Activated T-helper 17 cell treated with anti-CD3 and anti-CD28 coated beads, Interleukin-2, amount 50 U/mL, for 72 hours (primary cell): ENCODE measurements around the gene RTL5. TPM values are rescaled to one million over a fixed set of nuclear protein-coding genes. Genes with fewer than 3 reads are reported as not detected.
A peak's percentile ranks its signal among the peaks of the same experiment; 100 is the strongest.
"Not testable (repeated sequence)": the region's sequence is repeated elsewhere in the genome, so short reads cannot be mapped to it uniquely, and the experiment has no call there.

Source experiments
- ATAC-seq: fragments of 150-1000 bp; cut with Tn5 transposase; replicated peaks from 2 replicates; pipeline ENCODE4 v1.10.0; 2021; ENCODE audit warnings: mild to moderate bottlenecking, moderate library complexity
- H3K27ac Mint-ChIP-seq: one replicate; pipeline ENCODE4 v1.8.0; 2022; ENCODE audit warnings: mixed read lengths
- H3K27me3 Mint-ChIP-seq: one replicate; pipeline ENCODE4 v1.8.0; 2022; ENCODE audit warnings: mixed read lengths
- H3K36me3 Mint-ChIP-seq: one replicate; pipeline ENCODE4 v1.8.0; 2022; ENCODE audit warnings: low read depth, mild to moderate bottlenecking, mixed read lengths
- H3K4me1 Mint-ChIP-seq: one replicate; pipeline ENCODE4 v1.8.0; 2022; ENCODE audit warnings: mixed read lengths
- H3K4me3 Mint-ChIP-seq: one replicate; pipeline ENCODE4 v1.8.0; 2022; ENCODE audit warnings: mild to moderate bottlenecking, mixed read lengths
- H3K9me3 Mint-ChIP-seq: one replicate; pipeline ENCODE4 v1.8.0; 2022; ENCODE audit warnings: mixed read lengths
- total RNA-seq, 2 donors: library from RNA; stranded (reverse); gene quantifications; one replicate each; pipeline ENCODE4 v1.2.3, GENCODE V29; 2022

The RTL5 gene
- total RNA-seq: 1 to 10 TPM in 1 of 2 donors, under 1 TPM in 1; 0.45 to 1.0 TPM

DNA sequence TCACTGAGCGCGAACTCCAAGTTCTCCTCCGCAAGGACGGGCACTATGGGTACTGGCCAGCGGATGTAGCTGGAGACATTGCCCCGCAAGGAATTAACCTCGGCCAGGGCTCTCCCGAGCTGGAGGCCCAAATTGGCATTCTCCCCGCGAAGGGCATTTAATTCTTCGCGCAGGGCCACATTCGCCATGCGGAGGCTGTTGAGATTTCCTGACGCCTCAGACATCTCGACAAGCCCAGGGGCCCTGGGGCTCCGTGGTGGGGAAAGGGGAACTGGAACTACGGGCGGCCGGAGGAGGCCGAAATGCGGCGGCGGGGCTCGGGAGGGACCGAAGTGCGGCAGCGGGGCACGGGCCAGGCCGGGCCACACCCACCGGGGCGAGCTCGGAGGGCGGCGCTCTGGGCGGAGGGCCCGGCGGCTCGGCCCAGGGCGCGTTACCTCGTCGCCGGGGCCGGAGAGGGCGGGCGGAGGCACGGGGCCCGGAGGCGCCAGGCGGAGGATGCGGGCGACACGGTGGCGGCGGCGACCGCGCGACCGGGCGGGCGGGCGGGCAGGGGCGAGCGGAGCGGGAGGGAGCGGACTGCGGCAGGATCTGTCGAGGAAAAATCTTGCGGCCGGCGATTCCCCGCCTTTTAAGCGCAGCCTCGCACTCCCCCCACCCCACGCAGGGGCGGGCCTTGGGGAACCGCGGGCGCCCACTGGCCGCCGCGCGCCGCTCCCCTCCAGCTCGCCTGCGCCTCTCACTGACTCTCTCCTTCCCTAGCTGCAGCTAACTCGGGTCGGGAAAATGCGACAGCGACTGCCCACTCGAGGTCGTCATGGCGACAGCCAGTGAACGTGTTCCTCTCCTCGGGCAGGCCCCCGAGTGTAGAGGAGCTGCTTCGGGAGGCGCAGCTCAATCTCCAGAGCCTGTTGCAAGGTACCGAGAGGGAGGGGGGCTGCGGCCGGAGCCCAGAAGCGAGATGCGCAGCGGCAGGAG is at the start of gene RTL5:
RTL5 (minus strand) TSS at position 599 of the 978 bp plus-strand sequence.
- peaks cover 3% of the 10 kb centered on the region for H3K27me3 Mint-ChIP-seq
- no peak within 1 kb of the TSS for H3K27ac Mint-ChIP-seq
- no peaks in the 10 kb centered on the region for H3K9me3 Mint-ChIP-seq
- peak within 1 kb of the TSS; percentile 75 for H3K4me3 Mint-ChIP-seq
- H3K36me3 Mint-ChIP-seq: no peaks in the 10 kb centered on the region
- ATAC-seq: peak; percentile 80
- no peaks in the 10 kb centered on the region for H3K4me1 Mint-ChIP-seq

DNA sequence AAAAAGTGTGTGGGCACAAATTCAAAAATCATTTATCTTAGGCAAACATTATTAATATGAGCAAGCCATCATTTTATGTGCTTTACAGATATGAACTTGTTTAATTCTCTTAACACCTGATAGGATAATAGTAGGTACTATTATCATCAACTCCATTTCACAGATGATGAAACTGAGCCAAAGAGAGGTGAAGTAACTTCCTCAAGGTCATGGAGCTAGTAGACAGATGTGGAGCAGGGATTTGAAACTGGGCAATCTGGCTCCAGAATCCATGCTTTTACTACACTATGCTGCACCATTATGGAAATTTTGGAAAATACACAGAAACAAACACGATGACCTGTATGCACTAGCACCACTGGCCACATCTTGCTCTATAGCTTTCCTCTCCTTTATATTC is 48.8 kb upstream of the RTL5 start:
- no peak for ATAC-seq
- Mint-ChIP-seq H3K4me3 (no peak overlapping the region), H3K27me3 (no peaks in the 10 kb centered on the region), H3K9me3 (no peaks in the 10 kb centered on the region), H3K36me3 (peaks cover under 1% of the 10 kb centered on the region), H3K27ac (no peak overlapping the region), H3K4me1 (peaks cover 5% of the 10 kb centered on the region)

DNA sequence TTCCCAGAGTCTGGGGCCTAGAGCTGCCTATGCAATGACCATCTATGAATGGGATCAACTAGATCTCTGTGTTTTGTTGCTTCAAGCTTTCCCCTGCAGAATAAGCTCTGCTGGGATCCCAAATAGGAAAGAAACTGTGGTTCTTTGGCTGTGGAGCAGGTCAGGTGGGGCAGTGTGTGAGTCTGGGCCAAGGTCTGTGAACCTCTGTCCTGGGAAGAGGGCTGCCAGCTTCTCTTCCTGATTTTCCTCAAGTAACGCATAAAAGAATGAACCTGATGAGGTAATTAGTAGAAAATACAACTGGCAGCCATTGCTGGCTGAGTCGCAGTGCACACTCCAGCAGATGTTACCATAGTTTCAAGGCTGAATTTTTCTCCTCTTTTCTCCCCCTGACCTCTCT is 45.3 kb upstream of the RTL5 start:
- Mint-ChIP-seq H3K27ac (no peak overlapping the region), H3K36me3 (no peaks in the 10 kb centered on the region), H3K9me3 (no peaks in the 10 kb centered on the region), H3K27me3 (no peaks in the 10 kb centered on the region), H3K4me1 (no peaks in the 10 kb centered on the region), H3K4me3 (no peak overlapping the region)
- ATAC-seq: no peak

DNA sequence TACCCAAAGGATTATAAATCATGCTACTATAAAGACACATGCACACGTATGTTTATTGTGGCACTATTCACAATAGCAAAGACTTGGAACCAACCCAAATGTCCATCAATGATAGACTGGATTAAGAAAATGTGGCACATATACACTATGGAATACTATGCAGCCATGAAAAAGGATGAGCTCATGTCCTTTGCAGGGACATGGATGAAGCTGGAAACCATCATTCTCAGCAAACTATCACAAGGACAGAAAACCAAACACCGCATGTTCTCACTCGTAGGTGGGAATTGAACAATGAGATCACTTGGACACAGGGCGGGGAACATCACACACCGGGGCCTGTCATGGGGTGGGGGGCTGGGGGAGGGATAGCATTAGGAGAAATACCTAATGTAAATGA is 44.6 kb upstream of the RTL5 start:
- not testable (repeated sequence) for H3K36me3 Mint-ChIP-seq, ATAC-seq

DNA sequence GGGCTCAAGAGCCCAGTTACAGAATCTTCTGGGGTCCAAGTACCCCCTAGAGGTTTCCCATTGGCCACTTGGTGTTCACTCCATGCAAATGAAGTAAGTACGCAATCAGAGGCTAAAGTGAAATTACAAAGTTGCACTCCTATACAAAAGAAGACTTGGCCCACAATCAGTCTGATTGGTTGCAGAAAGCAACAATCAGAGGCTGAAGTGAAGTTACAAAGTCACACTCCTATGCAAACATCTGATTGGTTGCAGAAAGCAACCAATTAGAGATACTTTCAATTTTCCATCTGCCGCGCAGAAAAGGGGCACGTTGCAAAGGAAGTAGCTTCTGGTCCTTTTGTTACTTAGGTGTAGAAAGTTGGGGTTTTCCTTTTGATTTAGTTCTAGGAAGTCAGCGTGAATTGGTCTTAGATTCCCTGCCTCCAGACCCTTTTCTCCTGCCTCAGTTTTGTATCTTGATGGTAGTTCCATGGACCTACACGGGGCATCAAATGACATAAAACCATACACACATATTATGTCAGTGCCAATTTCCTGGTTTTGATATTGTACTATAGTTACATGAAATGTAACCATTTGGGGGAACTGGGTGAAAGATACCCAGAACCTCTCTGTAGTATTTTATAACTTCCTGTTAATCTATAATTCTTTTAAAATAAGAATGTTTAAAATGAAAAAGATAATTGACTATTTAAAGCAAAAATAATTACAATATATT is 37.5 kb upstream of the RTL5 start:
- ATAC-seq: peak; percentile 95
- no peaks in the 10 kb centered on the region for H3K27me3 Mint-ChIP-seq
- H3K4me3 Mint-ChIP-seq: peak overlapping the region; percentile 74
- no peaks in the 10 kb centered on the region for H3K4me1 Mint-ChIP-seq
- H3K27ac Mint-ChIP-seq: peak overlapping the region; percentile 78
- no peaks in the 10 kb centered on the region for H3K36me3 Mint-ChIP-seq
- H3K9me3 Mint-ChIP-seq: no peaks in the 10 kb centered on the region

More for the DNA sequence above, 44.6 kb upstream of the RTL5 start:
- H3K4me3 Mint-ChIP-seq, H3K27ac Mint-ChIP-seq, H3K27me3 Mint-ChIP-seq, H3K4me1 Mint-ChIP-seq, H3K9me3 Mint-ChIP-seq: not testable (repeated sequence)

DNA sequence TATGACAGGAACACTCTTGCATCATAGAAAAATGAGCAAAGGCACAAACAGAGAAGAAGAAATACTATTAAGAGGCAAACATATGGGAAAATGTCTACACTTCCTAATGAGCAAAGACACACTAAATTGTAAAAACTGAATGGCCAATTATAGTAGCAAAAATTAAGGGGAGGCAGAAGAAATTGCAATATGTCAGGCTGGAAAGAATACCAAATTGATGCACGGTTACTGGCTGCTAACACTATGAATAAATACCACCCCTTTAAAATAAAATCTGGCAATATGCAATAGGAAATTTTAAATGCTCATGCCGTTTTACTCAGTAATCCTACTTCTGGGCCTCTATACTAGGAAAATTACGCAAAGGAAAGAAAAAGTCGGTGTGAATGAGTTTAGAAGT is 33.8 kb upstream of the RTL5 start:
- no peak for ATAC-seq
- no peak overlapping the region for H3K27ac Mint-ChIP-seq
- H3K27me3 Mint-ChIP-seq: no peaks in the 10 kb centered on the region
- H3K36me3 Mint-ChIP-seq: no peaks in the 10 kb centered on the region
- H3K4me1 Mint-ChIP-seq: no peaks in the 10 kb centered on the region
- no peaks in the 10 kb centered on the region for H3K9me3 Mint-ChIP-seq
- H3K4me3 Mint-ChIP-seq: no peak overlapping the region

DNA sequence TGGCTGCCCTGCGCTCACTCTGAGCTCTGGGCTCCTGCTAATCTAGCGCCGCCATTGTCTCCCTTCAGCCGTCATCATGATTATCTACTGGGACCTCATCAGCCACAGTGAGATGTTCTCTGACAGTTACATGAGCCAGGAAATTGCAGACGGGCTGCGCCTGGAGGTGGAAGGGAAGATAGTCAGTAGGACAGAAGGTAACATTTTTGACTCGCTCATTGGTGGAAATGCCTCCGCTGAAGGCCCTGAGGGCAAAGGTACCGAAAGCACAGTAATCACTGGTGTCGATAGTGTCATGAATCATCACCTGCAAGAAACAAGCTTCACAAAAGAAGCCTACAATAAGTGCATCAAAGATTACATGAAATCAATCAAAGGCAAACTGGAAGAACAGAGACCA is 28.1 kb upstream of the RTL5 start:
- H3K27ac Mint-ChIP-seq: no peak overlapping the region
- H3K4me1 Mint-ChIP-seq: no peaks in the 10 kb centered on the region
- no peak overlapping the region for H3K4me3 Mint-ChIP-seq
- H3K9me3 Mint-ChIP-seq: no peaks in the 10 kb centered on the region
- no peaks in the 10 kb centered on the region for H3K27me3 Mint-ChIP-seq
- no peak for ATAC-seq
- no peaks in the 10 kb centered on the region for H3K36me3 Mint-ChIP-seq

DNA sequence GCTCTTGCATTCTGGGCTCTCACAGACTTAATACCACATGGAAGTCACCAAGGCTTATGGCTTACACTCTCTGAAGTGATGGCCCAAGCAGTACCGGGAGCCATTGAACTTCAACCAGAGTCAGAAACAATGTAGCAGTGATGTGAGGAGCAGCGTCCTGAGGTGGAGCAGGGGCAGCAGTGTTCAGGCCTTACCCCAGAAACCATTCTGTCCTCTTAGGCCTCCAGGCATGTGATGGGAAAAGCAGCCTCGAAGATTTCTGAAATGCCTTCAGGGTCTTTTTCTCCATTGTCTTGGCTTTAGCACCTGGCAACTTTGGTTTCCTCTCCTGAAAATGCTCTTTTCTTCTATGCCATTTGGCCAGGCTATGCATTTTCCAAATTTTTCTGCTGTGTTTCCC is 27.1 kb upstream of the RTL5 start:
- ATAC-seq: no peak
- no peaks in the 10 kb centered on the region for H3K4me1 Mint-ChIP-seq
- no peak overlapping the region for H3K27ac Mint-ChIP-seq
- no peaks in the 10 kb centered on the region for H3K9me3 Mint-ChIP-seq
- no peak overlapping the region for H3K4me3 Mint-ChIP-seq
- no peaks in the 10 kb centered on the region for H3K27me3 Mint-ChIP-seq
- no peaks in the 10 kb centered on the region for H3K36me3 Mint-ChIP-seq

DNA sequence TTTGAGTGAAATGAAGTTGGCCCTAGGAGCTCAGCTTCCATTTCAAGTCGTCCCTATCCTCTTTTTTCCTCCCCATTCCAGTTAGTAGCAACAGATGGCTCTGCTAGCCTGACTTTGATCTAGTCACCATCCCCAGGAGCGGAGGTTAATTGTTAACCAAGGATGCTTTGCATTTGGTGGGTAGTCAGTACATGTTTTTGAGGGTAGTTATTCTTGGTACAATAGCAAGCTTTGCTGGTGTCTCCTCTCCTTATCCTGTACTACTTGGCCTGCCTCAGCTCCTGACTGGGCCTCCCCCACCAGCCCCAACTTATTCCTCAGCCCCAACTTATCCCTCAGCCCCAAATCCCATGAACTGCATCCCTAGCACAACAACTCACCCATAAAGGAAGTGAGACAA is 14.8 kb upstream of the RTL5 start:
- ATAC-seq: no peak
- no peak overlapping the region for H3K27ac Mint-ChIP-seq
- no peaks in the 10 kb centered on the region for H3K27me3 Mint-ChIP-seq
- no peaks in the 10 kb centered on the region for H3K9me3 Mint-ChIP-seq
- H3K36me3 Mint-ChIP-seq: no peaks in the 10 kb centered on the region
- peaks cover under 1% of the 10 kb centered on the region for H3K4me1 Mint-ChIP-seq
- no peak overlapping the region for H3K4me3 Mint-ChIP-seq

DNA sequence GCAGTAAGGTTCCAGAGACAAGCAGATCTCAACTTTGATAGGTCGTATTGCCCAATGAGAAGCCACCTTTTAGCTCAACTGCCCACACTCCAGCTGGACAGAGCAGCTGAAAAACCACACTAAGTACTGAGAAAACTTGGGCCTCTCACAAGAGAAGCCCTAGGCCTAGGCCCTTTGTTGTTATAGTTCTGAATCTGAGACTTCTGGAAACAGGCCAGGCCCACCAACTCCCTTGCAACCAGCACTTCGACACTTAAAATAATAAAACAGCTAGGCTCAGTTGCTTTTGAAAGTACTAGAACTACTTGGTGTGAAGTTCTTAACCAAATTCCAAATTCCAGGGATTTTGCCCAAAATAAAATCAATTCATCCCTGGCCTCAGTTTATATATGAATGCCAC is 13.5 kb upstream of the RTL5 start:
- H3K36me3 Mint-ChIP-seq: peaks cover 4% of the 10 kb centered on the region
- no peak overlapping the region for H3K27ac Mint-ChIP-seq
- H3K4me3 Mint-ChIP-seq: no peak overlapping the region
- no peaks in the 10 kb centered on the region for H3K9me3 Mint-ChIP-seq
- H3K27me3 Mint-ChIP-seq: no peaks in the 10 kb centered on the region
- peaks cover 6% of the 10 kb centered on the region for H3K4me1 Mint-ChIP-seq
- no peak for ATAC-seq

DNA sequence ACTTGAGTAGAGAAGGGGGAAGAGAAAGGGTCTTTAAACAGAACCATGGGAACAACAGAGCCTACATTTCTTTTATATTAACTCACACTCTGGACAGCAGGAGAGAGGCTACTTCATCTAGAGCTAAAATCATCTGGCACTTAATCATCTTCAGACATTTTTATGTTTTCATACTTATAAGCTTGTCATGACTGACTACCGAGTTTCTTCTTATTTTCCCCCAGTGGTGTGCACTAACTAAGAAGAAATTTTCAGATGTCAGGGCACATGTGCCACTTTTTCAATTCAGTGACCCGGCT is 11.8 kb upstream of the RTL5 start:
- Mint-ChIP-seq H3K27ac (no peak overlapping the region), H3K36me3 (peaks cover 14% of the 10 kb centered on the region), H3K9me3 (no peaks in the 10 kb centered on the region), H3K4me3 (no peak overlapping the region), H3K27me3 (no peaks in the 10 kb centered on the region), H3K4me1 (peaks cover 6% of the 10 kb centered on the region)
- no peak for ATAC-seq

DNA sequence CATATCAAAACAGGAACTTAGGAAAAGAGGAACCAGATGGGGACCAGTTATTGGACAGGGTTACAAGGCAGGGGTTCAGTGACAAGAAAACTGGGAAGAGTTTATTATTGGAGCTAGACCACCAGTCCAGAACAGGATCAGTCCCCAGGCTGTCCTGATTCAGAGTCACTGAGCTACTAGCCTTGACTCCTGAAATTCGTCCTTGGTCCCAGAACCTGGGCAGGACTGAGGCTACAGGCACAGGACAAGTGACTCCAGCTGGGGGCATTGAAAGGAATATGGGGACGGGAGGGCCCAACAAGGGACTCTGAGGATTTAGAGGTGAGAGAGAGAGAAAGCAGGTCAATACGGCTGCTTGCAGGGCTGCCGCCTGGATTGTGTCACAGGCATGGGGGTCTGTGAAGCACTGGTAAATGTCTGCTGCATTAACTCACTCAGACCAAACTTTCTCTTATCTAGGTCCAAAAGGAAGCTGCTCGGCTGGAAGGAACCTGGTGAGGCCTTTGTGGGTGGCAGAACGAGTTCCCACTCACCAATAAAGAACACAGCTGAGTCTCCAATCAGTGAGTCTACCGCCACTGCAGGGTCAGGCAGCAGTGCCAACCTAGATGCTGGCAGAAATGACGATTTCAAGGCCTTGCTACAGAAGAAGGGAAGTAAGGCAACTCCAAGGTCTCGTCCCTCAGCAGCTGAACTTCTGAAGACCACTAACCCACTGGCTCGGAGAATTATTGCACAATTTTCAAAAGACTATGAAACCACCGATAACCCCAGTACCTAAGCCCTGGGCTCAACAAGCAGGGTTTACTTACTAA is 11.3 kb upstream of the RTL5 start:
- H3K4me1 Mint-ChIP-seq: peaks cover 6% of the 10 kb centered on the region
- no peak overlapping the region for H3K27ac Mint-ChIP-seq
- H3K27me3 Mint-ChIP-seq: no peaks in the 10 kb centered on the region
- peaks cover 14% of the 10 kb centered on the region for H3K36me3 Mint-ChIP-seq
- H3K4me3 Mint-ChIP-seq: no peak overlapping the region
- ATAC-seq: no peak
- no peaks in the 10 kb centered on the region for H3K9me3 Mint-ChIP-seq

DNA sequence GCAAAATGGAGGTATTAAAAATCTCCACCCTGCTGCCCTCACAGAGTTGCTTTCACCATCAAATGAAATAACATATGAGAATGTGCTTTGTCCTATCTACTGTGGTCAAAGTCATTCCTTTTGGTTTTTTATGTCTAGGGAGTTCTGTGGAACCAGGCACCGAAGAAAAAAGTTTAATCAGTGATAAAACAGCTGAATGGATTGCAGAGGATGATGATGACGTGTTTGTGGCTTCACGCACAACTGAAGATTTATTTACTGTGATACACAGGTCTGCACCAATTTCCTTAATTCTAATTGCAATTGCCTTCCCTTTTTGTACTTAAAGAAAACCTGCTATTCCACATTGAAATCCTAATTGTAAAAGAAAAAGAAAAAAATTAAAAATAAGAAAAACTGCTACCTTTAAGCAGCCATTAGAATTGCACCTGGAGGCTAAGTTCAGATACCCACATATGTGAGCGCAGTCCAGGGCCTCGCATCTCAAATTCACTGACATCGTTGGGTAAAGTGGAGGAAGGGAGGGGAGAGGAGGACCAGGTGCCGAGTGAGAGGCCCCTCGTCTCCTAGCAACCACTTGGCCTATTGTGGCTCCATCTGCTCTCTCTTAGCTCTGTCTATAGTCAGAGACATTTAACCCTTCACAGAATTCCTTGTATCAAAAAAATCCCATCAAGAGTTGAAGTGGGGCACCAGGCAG is 10.5 kb upstream of the RTL5 start:
- H3K36me3 Mint-ChIP-seq: peaks cover 14% of the 10 kb centered on the region
- no peaks in the 10 kb centered on the region for H3K27me3 Mint-ChIP-seq
- H3K4me3 Mint-ChIP-seq: no peak overlapping the region
- no peak overlapping the region for H3K27ac Mint-ChIP-seq
- no peak for ATAC-seq
- no peaks in the 10 kb centered on the region for H3K9me3 Mint-ChIP-seq
- peaks cover 6% of the 10 kb centered on the region for H3K4me1 Mint-ChIP-seq

DNA sequence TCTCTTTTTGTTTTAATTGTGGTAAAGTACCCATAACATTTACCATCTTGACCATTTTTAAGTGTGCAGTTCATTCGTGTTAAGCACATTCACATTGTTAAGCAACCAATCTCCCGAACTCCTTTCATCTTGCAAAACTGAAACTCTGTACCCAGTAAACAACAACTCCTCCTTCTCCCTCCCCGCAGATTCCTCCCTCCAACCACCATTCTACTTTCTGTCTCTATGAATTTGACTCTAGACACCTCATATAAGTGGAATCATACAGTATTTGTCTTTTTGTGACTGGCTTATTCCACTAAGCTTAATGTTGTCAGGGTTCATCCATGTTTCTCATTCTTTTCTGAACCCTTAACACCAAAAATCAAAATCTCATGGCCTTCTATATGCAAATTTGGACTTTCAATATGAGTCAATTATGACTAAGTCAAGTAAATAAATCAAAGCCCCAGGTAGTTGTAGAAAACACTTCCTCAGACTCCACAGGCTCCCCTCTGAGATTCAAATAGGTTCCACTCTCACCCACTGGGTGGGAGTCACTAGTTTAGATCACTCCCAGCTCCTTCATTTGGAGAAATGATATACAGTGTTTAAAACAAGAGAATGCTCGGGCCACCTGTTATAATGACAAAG is 9.8 kb upstream of the RTL5 start:
- Mint-ChIP-seq H3K4me1 (peaks cover 6% of the 10 kb centered on the region), H3K27me3 (no peaks in the 10 kb centered on the region), H3K27ac (no peak overlapping the region), H3K4me3 (peak overlapping the region; percentile 24), H3K9me3 (no peaks in the 10 kb centered on the region), H3K36me3 (peaks cover 14% of the 10 kb centered on the region)
- ATAC-seq: peak; percentile 70
